ENCODE measurements around the gene CNOT11.

DNA sequence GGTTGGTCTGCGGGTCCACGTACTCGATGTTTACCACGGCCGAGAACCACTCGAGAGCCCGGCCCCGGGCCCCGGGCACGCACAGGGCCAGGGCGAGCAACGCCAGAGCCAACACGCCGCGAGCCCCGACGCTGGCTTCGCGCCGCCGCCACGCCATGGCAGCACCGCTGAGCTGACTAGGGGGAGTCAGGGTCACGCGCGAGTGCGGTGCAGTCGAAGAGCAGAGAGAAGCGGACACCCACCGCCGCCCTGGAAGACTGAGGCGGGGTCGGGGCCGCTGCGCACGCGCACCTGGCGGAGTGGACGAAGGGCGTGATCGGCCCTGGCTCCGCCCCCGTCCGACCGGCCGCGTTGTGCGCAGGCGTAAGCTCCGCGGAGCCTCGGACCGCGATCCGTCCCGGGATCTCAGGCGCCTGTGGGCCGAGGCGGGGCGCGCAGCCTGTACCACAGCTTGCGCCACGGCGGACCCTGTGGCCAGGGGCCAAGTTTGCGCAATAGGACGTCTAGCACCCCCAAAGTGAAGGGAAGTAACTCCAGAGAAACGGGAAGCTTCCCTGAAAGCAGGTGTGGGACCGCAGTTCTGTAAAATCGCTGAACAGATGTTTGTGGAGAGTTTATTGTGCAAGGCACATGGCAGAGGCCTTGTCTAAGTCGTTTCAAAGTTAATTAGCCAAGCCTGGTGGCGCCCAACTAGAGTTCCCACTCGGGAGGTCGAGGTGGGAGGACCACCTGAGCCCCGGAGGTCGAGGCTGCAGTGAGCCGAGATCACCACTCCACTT, 55.9 kb downstream of the CNOT11 start, which contains the start of gene RNF149:
- TF ChIP-seq, protein P1, sequence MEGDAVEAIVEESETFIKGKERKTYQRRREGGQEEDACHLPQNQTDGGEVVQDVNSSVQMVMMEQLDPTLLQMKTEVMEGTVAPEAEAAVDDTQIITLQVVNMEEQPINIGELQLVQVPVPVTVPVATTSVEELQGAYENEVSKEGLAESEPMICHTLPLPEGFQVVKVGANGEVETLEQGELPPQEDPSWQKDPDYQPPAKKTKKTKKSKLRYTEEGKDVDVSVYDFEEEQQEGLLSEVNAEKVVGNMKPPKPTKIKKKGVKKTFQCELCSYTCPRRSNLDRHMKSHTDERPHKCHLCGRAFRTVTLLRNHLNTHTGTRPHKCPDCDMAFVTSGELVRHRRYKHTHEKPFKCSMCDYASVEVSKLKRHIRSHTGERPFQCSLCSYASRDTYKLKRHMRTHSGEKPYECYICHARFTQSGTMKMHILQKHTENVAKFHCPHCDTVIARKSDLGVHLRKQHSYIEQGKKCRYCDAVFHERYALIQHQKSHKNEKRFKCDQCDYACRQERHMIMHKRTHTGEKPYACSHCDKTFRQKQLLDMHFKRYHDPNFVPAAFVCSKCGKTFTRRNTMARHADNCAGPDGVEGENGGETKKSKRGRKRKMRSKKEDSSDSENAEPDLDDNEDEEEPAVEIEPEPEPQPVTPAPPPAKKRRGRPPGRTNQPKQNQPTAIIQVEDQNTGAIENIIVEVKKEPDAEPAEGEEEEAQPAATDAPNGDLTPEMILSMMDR (IDR thresholded peaks at IDR 0.05), result peak in 2 of 3 donors; percentile 36 to 52
- peak; percentile 89 for TF ChIP-seq POLR2A (IDR thresholded peaks at IDR 0.05)

Measured in ovary (tissue), 3 donors.